HCT116 (cell line): ENCODE results near the gene NUDT8.

Source experiments
- CEBPB ChIP-seq: IDR thresholded peaks from 2 replicates; pipeline ENCODE4 v1.6.1; 2012; ENCODE audit warnings: low read depth
- CTCF ChIP-seq, 3 experiments: fragments of 200-600 bp in 1 of 3; sonication (generic) in 1 of 3; IDR thresholded peaks in 2 of 3; conservative IDR thresholded peaks in 1 of 3; 2 replicates each; pipeline ENCODE4 v1.5.1; 2012 to 2017; ENCODE audit warnings: low read depth in 2 of 3, low read length in 2 of 3, antibody characterized with exemption in 1 of 3, borderline replicate concordance in 1 of 3, control low read depth in 1 of 3, mild to moderate bottlenecking in 1 of 3, mixed read lengths in 1 of 3, mixed run types in 1 of 3, moderate library complexity in 1 of 3; ENCODE audit not compliant: insufficient read depth in 1 of 3
- EZH2 ChIP-seq: fragments of 200-600 bp; sonication (generic); IDR thresholded peaks from 2 replicates; pipeline ENCODE4 v1.6.1; 2017; ENCODE audit warnings: antibody characterized with exemption, mixed run types
- EZH2phosphoT487 ChIP-seq: fragments of 200-600 bp; IDR thresholded peaks from 2 replicates; pipeline ENCODE4 v1.6.1; 2018; ENCODE audit warnings: antibody characterized with exemption, borderline replicate concordance
- JUND ChIP-seq: IDR thresholded peaks from 2 replicates; pipeline ENCODE4 v1.6.1; 2012
- POLR2A ChIP-seq: IDR thresholded peaks from 2 replicates; pipeline ENCODE4 v1.7.0; 2011; ENCODE audit warnings: borderline replicate concordance; ENCODE audit not compliant: insufficient read depth, insufficient read length; ENCODE audit errors: extremely low read depth
- POLR2AphosphoS5 ChIP-seq: IDR thresholded peaks from 2 replicates; pipeline ENCODE4 v1.6.1; 2011; ENCODE audit warnings: mild to moderate bottlenecking, low read depth, low read length, moderate library complexity
- REST ChIP-seq: IDR thresholded peaks from 2 replicates; pipeline ENCODE4 v1.6.1; 2012; ENCODE audit warnings: low read depth
- SP1 ChIP-seq: IDR thresholded peaks from 2 replicates; pipeline ENCODE4 v1.6.1; 2012; ENCODE audit warnings: low read depth
- ZBTB33 ChIP-seq: IDR thresholded peaks from 2 replicates; pipeline ENCODE4 v1.6.1; 2011; ENCODE audit warnings: mild to moderate bottlenecking, low read length, moderate library complexity; ENCODE audit not compliant: insufficient replicate concordance; ENCODE audit errors: extremely low read depth

GRCh38 chr11:67583247-67584204 lies 46.2 kb downstream of the NUDT8 start, which contains the start of gene GSTP1:
- TF ChIP-seq EZH2 (no peak), CTCF (IDR thresholded peaks at IDR 0.05 in 2 of 3, conservative IDR thresholded peaks at IDR 0.05 in 1 of 3; ENCODE audit: borderline replicate concordance in 1 of 3, insufficient read depth in 1 of 3, low read depth in 2 of 3, low read length in 2 of 3) (peak; percentile 46 to 65 (median 55)), CEBPB (no peak), EZH2phosphoT487 (no peak), POLR2A (peak; percentile 97), SP1 (0 out of 2 replicates have a peak, but pooled peaks have one; percentile 35), REST (no peak), ZBTB33 (peak; percentile 46), JUND (no peak), POLR2AphosphoS5 (peak; percentile 99)
